Peyer's patch (tissue), 4 donors: ENCODE measurements around the gene NPPA.

ENCODE experiments used
- CTCF ChIP-seq, 6 experiments: fragments of 450-650 bp in 4 of 6; fragments of 200-600 bp in 2 of 6; sonication (generic) in 1 of 6; IDR thresholded peaks; one replicate each; pipeline ENCODE4 v1.5.1; 2017 to 2019; ENCODE audit warnings: antibody characterized with exemption in 6 of 6, mild to moderate bottlenecking in 3 of 6, moderate library complexity in 1 of 6
- POLR2A ChIP-seq, 2 donors: fragments of 450-650 bp; IDR thresholded peaks; one replicate each; pipeline ENCODE4 v1.5.1; 2017; ENCODE audit warnings: antibody characterized with exemption in 2 of 2, mild to moderate bottlenecking in 2 of 2, moderate library complexity in 2 of 2

- TF ChIP-seq CTCF (IDR thresholded peaks at IDR 0.05) (no peak), POLR2A (IDR thresholded peaks at IDR 0.05) (no peak)
Observed at GRCh38 chr1:11869650-11870207, 22.1 kb upstream of the NPPA start.
